Stimulated activated naive CD8-positive, alpha-beta T cell treated with anti-CD3 and anti-CD28 coated beads, Interleukin-15, amount 100 ng/mL, for 72 hours (primary cell): ENCODE results near the gene CPSF3.

Experiments used
- ATAC-seq: fragments of 150-1000 bp; cut with Tn5 transposase; 2 replicates; pipeline ENCODE4 v1.10.0; 2021; ENCODE audit warnings: mild to moderate bottlenecking, moderate library complexity
- DNase-seq, 2 donors: peaks; one replicate each; pipeline ENCODE4 v3.0.0; 2021 to 2022
- H3K27ac Mint-ChIP-seq, 2 donors: one replicate each; pipeline ENCODE4 v1.8.0; 2022; ENCODE audit warnings: mild to moderate bottlenecking in 2 of 2, mixed read lengths in 2 of 2, moderate library complexity in 2 of 2
- H3K27me3 Mint-ChIP-seq: one replicate; pipeline ENCODE4 v1.8.0; 2022; ENCODE audit warnings: mixed read lengths
- H3K4me1 Mint-ChIP-seq: one replicate; pipeline ENCODE4 v1.8.0; 2022; ENCODE audit warnings: mild to moderate bottlenecking, mixed read lengths
- H3K4me3 Mint-ChIP-seq, 2 donors: one replicate each; pipeline ENCODE4 v1.8.0; 2022; ENCODE audit warnings: mild to moderate bottlenecking in 2 of 2, mixed read lengths in 2 of 2, moderate library complexity in 1 of 2
- H3K9me3 Mint-ChIP-seq, 2 donors: one replicate each; pipeline ENCODE4 v1.8.0; 2022; ENCODE audit warnings: mixed read lengths in 2 of 2

CPSF3 gene

DNA sequence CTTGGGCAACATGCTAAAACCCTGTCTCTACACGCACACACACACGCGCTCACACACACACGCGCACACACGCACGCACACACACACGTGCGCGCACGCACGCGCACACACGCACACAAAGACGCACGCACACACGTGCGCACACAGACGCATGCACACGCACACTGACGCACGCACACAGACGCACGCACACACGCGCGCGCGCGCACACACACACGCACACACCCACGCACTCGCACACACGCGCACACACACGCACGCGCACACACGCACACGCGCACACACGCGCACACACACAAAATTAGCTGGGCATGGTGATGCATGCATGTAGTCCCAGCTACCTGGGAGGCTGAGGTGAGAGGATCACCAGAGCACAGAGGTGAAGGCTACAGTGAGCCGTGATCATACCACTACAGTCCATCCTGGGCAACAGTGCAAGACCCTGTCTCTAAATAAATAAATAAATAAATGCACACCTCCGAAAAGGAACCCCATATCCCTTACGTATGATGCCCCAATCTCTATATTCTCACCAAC lies 42.8 kb downstream of the CPSF3 start:
- Mint-ChIP-seq H3K9me3 (no peaks in the 10 kb centered on the region), H3K27ac (no peak overlapping the region), H3K4me3 (no peak overlapping the region), H3K4me1 (peaks cover 6% of the 10 kb centered on the region), H3K27me3 (no peaks in the 10 kb centered on the region)
- DNase-seq (no peak), ATAC-seq (no peak)

DNA sequence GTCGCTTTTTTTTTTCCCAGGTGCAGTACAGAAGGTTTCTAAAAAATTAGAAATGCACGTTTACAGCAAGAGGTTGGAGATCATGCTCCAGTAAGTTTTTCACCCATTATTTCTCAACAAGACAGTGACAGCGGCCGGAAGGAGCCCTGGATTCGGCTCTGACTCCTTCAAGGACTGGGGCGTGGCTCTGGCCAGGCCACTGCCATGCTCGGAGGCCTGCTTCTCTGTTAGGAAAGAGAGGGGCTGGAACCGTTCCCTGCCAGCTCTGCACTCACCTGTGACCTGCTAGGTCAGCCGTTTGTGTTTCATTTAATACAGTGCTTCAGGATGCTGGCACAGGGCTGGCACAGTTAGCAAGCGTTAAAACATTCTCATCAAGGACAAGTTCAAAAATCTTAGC lies 44.2 kb downstream of the CPSF3 start:
- Mint-ChIP-seq H3K27ac (no peak overlapping the region), H3K27me3 (no peaks in the 10 kb centered on the region), H3K9me3 (no peaks in the 10 kb centered on the region), H3K4me1 (peaks cover 6% of the 10 kb centered on the region), H3K4me3 (no peak overlapping the region)
- no peak for DNase-seq
- no peak for ATAC-seq

DNA sequence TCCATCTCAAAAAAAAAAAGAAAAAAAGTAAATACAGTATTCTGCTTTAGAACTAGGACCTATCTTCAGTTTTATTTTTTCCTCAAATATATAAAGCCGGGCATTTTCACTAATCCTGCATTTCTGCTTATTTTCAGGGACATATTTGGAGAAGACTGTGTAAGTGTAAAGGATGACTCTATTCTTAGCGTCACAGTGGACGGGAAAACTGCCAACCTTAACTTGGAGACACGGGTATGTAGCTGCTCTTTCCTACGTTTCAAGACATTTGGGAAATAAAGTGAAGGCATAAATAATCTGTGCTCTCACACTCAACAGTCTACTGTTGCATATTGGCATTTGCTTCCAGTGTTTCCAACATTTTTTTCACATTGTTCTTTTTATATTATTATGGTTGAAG lies 47.8 kb downstream of the CPSF3 start:
- no peak overlapping the region for H3K4me3 Mint-ChIP-seq
- peaks cover 15% of the 10 kb centered on the region for H3K4me1 Mint-ChIP-seq
- DNase-seq (no peak), ATAC-seq (no peak)
- H3K27ac Mint-ChIP-seq = no peak overlapping the region
- peaks cover 0 to 2% of the 10 kb centered on the region in 2 donors for H3K9me3 Mint-ChIP-seq
- no peaks in the 10 kb centered on the region for H3K27me3 Mint-ChIP-seq

DNA sequence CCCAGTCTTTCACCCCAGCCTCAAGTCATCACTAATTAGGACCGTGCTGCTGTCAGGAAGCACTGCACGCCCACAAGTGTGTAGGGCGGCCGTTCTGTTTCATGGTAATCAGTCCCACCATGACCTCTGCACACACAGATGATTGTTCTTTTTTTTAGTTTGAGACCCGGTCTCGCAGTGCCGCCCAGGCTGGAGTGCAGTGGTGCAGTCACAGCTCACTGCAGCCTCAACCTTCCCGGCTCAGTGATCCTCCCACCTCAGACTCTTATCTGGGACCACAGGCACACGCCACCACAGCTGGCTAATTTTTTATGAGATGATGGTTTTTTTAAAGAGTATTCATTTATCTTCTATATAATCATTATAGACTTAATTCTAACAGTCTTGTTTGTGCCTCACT lies 49.1 kb downstream of the CPSF3 start:
- H3K9me3 Mint-ChIP-seq = peaks cover 0 to 7% of the 10 kb centered on the region in 2 donors
- no peak overlapping the region for H3K4me3 Mint-ChIP-seq
- peaks cover 28% of the 10 kb centered on the region for H3K4me1 Mint-ChIP-seq
- no peak for ATAC-seq
- H3K27me3 Mint-ChIP-seq = no peaks in the 10 kb centered on the region
- DNase-seq = no peak
- H3K27ac Mint-ChIP-seq = no peak overlapping the region

DNA sequence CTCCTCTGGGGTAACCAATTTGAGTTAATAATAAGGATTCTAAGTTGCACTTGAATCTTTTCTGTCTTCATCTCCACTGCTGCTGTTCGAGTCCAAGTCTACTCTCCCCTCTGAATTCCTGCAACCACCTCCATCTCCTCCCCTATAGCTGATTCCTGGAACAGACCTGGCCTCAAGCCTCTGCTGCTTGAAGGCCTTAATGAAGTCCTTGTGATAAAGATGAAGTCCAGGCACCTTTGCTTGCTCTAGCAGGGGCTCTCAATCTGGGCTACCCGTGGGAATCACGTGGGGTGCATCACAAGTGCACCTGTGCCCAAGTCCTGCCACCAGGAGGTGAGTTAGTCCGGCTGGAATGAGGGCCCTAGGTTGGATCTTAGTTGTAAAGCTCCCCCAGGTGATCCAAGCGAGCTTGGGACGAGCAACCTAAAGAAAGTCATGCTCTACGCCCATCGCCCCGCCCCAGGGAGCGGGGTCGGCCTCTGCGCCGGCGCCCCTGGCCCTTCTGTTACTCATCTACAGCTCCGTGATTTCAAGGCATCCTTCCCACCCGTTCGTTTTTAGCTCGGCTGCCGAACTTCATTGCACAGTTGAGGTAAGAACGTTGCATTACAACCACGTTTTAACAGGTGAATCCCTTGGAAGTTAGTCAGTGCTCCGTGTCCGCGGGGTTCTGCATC lies 50.0 kb downstream of the CPSF3 start:
- H3K27me3 Mint-ChIP-seq = no peaks in the 10 kb centered on the region
- ATAC-seq (peak; percentile 3), DNase-seq (peak in 1 of 2 donors; percentile 18)
- peak overlapping the region; percentile 79 to 86 for H3K4me3 Mint-ChIP-seq
- peaks cover 38% of the 10 kb centered on the region for H3K4me1 Mint-ChIP-seq
- peak overlapping the region; percentile 86 to 95 for H3K27ac Mint-ChIP-seq
- H3K9me3 Mint-ChIP-seq = peaks cover 0 to 7% of the 10 kb centered on the region in 2 donors

DNA sequence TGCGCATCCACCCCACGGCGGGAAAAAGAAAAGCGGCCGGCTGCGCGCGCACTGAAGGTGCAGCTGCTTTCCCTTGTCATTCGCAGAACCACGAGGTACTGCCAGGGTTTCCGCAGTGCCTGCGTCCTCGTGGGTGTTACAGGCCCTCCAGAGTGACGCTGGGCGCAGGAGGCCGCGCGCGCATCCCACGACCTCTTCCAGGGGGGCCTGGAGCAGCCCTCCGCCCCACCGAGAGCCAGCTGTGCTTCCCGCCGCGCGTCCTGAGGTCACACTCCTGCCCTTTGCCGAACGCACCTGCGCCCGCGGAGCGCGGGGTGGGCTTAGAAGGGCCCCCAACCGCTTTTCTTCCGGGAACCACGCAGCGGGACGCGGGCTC lies 50.5 kb downstream of the CPSF3 start:
- Mint-ChIP-seq H3K27ac (peak overlapping the region; percentile 86 to 95), H3K4me1 (peaks cover 41% of the 10 kb centered on the region), H3K27me3 (no peaks in the 10 kb centered on the region), H3K9me3 (peaks cover 0 to 7% of the 10 kb centered on the region in 2 donors), H3K4me3 (peak overlapping the region; percentile 79 to 86)
- peak; percentile 69 for ATAC-seq
- peak; percentile 50 to 57 for DNase-seq

DNA sequence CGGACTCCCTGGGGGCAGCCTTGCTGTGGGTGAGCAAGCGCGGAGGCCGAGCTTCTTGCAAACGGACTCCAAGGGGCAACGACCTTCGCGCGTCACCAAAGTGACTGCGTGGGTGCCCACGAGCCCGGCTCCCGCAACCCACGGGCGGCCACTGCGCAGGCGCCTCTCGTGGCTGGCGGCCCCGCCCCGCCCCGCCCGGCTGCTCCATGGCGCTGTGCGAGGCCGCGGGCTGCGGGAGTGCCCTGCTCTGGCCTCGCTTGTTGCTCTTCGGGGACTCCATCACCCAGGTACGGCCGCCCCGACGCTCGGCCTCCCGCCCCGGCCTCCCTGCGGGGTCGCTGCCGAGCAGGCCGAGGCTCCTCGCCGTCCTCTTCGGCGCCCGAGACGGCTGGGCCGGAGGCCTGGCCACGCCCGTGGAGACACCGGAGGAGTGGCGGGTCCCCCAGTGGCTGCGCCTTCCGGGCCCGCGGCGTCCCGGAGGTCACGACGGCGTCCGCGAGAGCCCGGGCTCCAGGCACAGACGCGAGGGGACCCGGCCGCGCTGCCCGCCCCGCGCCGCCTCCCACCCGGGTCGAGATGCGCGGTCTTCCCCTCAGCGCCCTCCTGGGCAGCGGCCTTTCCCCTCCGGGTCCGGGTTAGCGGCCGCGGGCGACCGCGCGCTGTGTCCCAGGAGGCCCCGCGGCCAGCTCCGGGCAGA lies 51.1 kb downstream of the CPSF3 start, which contains the start of gene IAH1:
IAH1 (plus strand) TSS at position 191 of the 697 bp plus-strand sequence; CDS start at position 207, 16 bp downstream.
- Mint-ChIP-seq H3K27ac (peak within 1 kb of the TSS; percentile 86 to 95), H3K4me1 (peaks cover 41% of the 10 kb centered on the region), H3K9me3 (peaks cover 0 to 7% of the 10 kb centered on the region in 2 donors), H3K27me3 (no peaks in the 10 kb centered on the region), H3K4me3 (peak within 1 kb of the TSS; percentile 79 to 86)
- DNase-seq (peak; percentile 65 to 70), ATAC-seq (peak; percentile 87)

DNA sequence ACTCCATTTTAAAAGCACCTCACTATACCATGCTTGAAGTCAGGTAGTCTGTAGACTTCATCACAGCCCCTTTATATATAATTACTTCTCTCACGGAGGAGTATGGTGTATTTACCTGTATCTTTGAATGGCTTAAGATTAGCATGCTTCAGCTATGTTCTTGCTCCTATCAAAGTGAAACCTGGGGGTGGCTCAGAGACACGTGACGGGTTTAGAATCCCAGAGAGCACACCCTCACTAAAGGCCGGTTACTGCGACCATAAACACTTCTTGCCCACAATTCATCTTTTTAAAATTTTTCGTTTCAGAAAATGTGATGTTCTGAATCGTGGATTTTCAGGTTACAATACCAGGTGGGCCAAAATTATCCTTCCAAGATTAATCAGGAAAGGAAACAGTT lies 54.5 kb downstream of the CPSF3 start:
- no peak for ATAC-seq
- Mint-ChIP-seq H3K4me1 (peaks cover 47% of the 10 kb centered on the region), H3K27me3 (no peaks in the 10 kb centered on the region), H3K4me3 (no peak overlapping the region), H3K9me3 (peaks cover 0 to 7% of the 10 kb centered on the region in 2 donors), H3K27ac (no peak overlapping the region)
- no peak for DNase-seq

DNA sequence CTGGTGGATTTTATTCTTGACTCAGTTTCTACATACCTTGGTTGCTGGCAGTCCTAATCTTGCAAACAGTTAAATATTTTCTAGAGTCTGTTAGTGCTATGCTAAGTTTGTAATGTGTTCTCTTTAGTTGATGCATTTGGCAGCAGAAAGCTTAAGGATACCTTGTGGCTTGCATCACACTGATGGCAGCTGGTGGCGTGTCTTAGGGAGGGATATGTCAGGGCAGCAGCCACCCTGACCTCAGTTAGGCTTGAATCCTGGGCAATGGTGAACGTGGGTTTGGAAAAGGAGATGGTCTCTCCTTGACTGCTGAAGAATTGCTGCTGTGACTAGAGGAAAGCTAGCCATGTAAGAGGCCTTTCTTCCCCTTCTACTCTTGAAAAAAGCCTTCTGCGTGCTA lies 55.1 kb downstream of the CPSF3 start:
- Mint-ChIP-seq H3K4me1 (peaks cover 42% of the 10 kb centered on the region), H3K4me3 (no peak overlapping the region)

DNA sequence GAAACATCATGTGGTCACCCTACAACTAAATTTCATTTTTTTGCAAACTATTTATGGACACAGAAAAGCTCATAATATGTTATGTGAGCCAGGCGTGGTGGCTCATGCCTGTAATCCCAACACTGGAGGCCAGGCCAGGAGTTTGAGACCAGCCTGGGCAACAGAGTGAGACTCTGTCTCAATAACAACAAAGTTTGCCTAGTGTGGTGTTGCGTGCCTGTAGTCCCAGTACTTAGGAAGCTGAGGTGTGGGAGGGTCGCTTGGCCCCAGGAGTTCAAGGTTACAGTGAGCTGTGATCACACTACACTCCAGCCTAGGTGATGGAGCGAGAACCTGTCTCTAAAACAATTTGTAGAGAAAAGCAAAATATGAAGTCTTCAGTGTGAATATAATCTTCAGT lies 56.7 kb downstream of the CPSF3 start:
- H3K4me1 Mint-ChIP-seq = peaks cover 41% of the 10 kb centered on the region

More for the DNA sequence above, 55.1 kb downstream of the CPSF3 start:
- DNase-seq = no peak
- no peak for ATAC-seq
- no peaks in the 10 kb centered on the region for H3K27me3 Mint-ChIP-seq
- peaks cover 0 to 7% of the 10 kb centered on the region in 2 donors for H3K9me3 Mint-ChIP-seq
- H3K27ac Mint-ChIP-seq = no peak overlapping the region

DNA sequence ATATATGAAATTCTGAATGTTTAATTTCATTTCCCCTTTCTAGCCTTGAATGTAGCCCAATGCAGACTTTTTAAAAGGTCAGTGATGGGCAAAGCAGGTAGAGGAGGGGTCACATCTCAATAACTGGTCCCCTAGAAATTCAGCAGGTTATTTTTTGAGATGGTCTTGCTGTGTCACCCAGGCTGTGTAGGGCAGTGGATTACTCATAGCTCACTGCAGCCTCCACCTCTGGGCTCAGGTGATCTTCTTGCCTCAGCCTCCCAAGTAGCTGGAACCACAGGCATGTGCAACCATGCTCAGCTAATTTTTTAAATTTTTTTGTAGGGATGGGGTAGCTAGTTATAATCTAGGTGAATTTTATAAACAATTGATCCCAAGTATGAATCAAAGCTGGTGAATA lies 59.7 kb downstream of the CPSF3 start:
- H3K9me3 Mint-ChIP-seq = no peaks in the 10 kb centered on the region
- H3K27me3 Mint-ChIP-seq = no peaks in the 10 kb centered on the region
- no peak for ATAC-seq
- DNase-seq = no peak
- no peak overlapping the region for H3K27ac Mint-ChIP-seq
- no peak overlapping the region for H3K4me3 Mint-ChIP-seq
- H3K4me1 Mint-ChIP-seq = peaks cover 13% of the 10 kb centered on the region

More for the DNA sequence above, 56.7 kb downstream of the CPSF3 start:
- no peak overlapping the region for H3K4me3 Mint-ChIP-seq
- peak overlapping the region; percentile 38 to 67 for H3K27ac Mint-ChIP-seq
- H3K27me3 Mint-ChIP-seq = no peaks in the 10 kb centered on the region
- peaks cover 0 to 7% of the 10 kb centered on the region in 2 donors for H3K9me3 Mint-ChIP-seq
- no peak for DNase-seq
- no peak for ATAC-seq

DNA sequence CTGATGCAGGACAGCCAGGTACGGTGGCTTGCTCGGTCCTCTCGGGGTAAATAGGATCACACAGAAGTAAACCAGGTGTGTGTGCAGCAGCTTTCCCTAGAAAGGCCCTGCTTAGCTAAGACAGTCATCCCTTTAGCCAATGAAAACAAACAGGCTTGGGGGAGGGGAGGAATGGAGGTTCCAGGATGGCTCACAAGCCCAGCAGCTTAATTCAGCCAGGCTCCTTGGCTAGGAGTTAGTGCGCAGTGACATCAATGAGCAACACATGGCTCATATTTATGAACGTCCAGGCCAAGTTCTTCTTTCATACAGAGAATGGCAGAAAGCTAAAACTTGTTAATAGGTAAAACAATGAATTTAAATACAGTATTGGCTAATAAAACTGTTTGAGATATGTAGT lies 61.1 kb downstream of the CPSF3 start:
- no peaks in the 10 kb centered on the region for H3K27me3 Mint-ChIP-seq
- H3K27ac Mint-ChIP-seq = peak overlapping the region in 1 of 2 donors; percentile 12
- ATAC-seq (no peak), DNase-seq (no peak)
- H3K4me3 Mint-ChIP-seq = no peak overlapping the region
- peaks cover 15% of the 10 kb centered on the region for H3K4me1 Mint-ChIP-seq
- no peaks in the 10 kb centered on the region for H3K9me3 Mint-ChIP-seq

DNA sequence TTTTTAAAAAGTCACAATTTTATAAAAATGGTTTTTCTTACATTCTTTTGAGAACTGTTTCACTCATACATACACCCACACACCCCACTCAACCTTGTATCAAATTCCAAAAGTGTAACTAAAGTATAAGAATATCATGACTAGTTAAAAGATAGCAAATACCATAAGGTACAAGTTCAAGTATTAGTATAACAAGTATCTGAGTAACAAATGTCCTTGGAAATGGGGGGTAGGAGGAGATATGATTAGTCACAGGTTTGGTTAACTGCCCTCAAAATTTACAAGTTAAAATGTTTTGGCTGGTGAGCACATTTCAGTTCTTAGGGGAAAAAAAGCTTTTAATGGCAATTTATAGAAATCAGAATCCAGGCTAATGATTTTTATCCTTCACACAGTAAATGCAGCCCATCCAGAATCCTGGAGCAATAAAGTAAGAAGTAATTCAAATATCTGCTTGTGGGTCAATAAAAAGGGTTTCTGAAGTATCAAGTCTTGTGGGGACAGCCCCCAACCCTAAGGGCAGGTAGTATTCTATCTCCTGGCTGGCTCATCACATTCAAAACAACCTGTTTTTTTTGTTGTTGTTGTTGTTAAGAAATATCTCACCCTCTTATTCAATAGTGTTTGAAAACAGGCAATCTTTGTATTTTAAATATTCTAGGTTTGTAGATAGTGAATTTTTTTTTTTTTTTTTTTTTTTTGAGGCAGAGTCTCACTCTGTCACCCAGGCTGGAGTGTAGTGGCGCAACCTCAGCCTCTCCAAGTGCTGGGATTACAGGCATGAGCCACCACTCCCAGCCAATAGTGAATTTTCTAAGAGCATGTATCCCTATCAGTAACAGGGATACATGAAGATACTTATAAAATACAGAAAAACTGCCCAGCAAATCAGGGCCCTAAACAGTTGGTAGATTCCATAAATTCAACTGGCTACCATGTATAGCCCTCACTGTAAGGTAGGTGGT lies 65.4 kb downstream of the CPSF3 start:
- peak; percentile 76 for ATAC-seq
- no peaks in the 10 kb centered on the region for H3K9me3 Mint-ChIP-seq
- H3K4me3 Mint-ChIP-seq = no peak overlapping the region
- H3K4me1 Mint-ChIP-seq = peaks cover 17% of the 10 kb centered on the region
- peak overlapping the region; percentile 5 to 34 for H3K27ac Mint-ChIP-seq
- no peaks in the 10 kb centered on the region for H3K27me3 Mint-ChIP-seq
- DNase-seq = no peak

DNA sequence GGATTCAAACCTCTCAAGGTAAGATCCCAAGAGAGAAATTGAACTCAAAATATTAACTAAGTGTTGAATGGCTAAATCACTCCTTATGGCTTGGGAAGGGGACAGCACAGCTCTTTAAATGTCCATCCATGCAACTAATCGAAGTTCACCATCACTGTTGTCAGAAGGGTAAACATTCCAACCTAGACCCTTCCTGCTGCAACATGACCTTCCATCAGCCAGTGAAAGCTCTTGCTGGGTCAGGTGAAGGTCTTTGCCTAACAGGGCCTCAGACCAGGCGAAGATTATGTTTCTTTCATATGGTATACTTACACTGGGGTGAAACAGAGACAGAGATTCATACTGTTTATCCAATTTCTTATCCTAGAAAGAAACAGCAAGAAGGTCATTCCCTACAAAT lies 67.3 kb downstream of the CPSF3 start:
- H3K27ac Mint-ChIP-seq = peak overlapping the region; percentile 41 to 78

DNA sequence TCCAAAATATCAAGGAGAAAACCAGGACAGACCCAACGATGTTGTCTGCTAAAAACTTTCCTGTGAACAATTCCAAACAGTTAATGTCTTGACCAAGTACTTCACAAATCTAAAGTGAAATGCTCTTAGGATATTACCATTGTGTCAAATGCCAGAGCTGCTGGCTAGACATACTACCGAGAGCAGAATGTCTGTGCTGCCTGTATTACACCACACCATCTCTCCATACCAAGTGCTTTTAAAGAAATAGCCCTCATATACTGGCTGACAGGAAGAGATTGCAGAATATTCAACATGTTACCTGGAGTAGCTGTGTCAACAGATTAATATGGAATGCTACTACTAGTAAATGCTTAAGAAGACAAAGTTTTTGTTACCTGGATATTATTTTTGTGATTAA lies 69.5 kb downstream of the CPSF3 start:
- Mint-ChIP-seq H3K27ac (no peak overlapping the region), H3K4me1 (peaks cover 42% of the 10 kb centered on the region), H3K4me3 (no peak overlapping the region), H3K27me3 (no peaks in the 10 kb centered on the region), H3K9me3 (no peaks in the 10 kb centered on the region)
- ATAC-seq (no peak), DNase-seq (no peak)

More for the DNA sequence above, 67.3 kb downstream of the CPSF3 start:
- Mint-ChIP-seq H3K9me3 (no peaks in the 10 kb centered on the region), H3K4me3 (no peak overlapping the region), H3K27me3 (no peaks in the 10 kb centered on the region), H3K4me1 (peaks cover 25% of the 10 kb centered on the region)
- DNase-seq (no peak), ATAC-seq (no peak)
